H9 (cell line): ENCODE results near the gene ZNF784. TPM values are rescaled to one million over a fixed set of nuclear protein-coding genes. Genes with fewer than 3 reads are reported as not detected.

Source experiments
- DNase-seq: peaks from one replicate; pipeline ENCODE4 v3.0.0-alpha.2; 2017
- H2AFZ ChIP-seq: one replicate; pipeline ENCODE4 v1.6.1; 2013; ENCODE audit warnings: mild to moderate bottlenecking, low read length, control low read depth, moderate library complexity
- H2AK5ac ChIP-seq: 2 replicates; pipeline ENCODE4 v1.6.1; 2013; ENCODE audit warnings: low read length, control low read depth, mixed read lengths; ENCODE audit not compliant: insufficient read length
- H2BK120ac ChIP-seq: one replicate; pipeline ENCODE4 v1.6.1; 2013; ENCODE audit warnings: low read depth, mild to moderate bottlenecking, low read length, control low read depth, inconsistent platforms; ENCODE audit not compliant: poor library complexity, severe bottlenecking
- H2BK12ac ChIP-seq: 2 replicates; pipeline ENCODE4 v1.6.1; 2013; ENCODE audit warnings: low read length, control low read depth, mixed read lengths, low read depth; ENCODE audit not compliant: insufficient read length
- H2BK15ac ChIP-seq: 2 replicates; pipeline ENCODE4 v1.6.1; 2013; ENCODE audit warnings: low read depth, low read length, control low read depth
- H2BK20ac ChIP-seq: one replicate; pipeline ENCODE4 v1.6.1; 2013; ENCODE audit warnings: low read depth, mild to moderate bottlenecking, low read length, control low read depth, inconsistent platforms; ENCODE audit not compliant: poor library complexity, severe bottlenecking
- H2BK5ac ChIP-seq: 2 replicates; pipeline ENCODE4 v1.6.1; 2013; ENCODE audit warnings: low read length, control low read depth, mixed read lengths; ENCODE audit not compliant: insufficient read length
- H3K14ac ChIP-seq: 2 replicates; pipeline ENCODE4 v1.6.1; 2013; ENCODE audit warnings: low read length, control low read depth; ENCODE audit not compliant: insufficient read depth
- H3K18ac ChIP-seq: 2 replicates; pipeline ENCODE4 v1.6.1; 2013; ENCODE audit warnings: low read depth, mild to moderate bottlenecking, mixed read lengths, low read length, control low read depth; ENCODE audit not compliant: insufficient read length
- H3K23ac ChIP-seq: 2 replicates; pipeline ENCODE4 v1.6.1; 2013; ENCODE audit warnings: low read length, control low read depth, mixed read lengths, low read depth; ENCODE audit not compliant: insufficient read length
- H3K23me2 ChIP-seq: 2 replicates; pipeline ENCODE4 v1.6.1; 2013; ENCODE audit warnings: low read depth, mild to moderate bottlenecking, mixed read lengths, low read length, control low read depth; ENCODE audit not compliant: insufficient read length, poor library complexity, severe bottlenecking
- H3K27ac ChIP-seq: 2 replicates; pipeline ENCODE4 v1.5.1; 2013; ENCODE audit warnings: low read length, control low read depth, mixed read lengths, low read depth; ENCODE audit not compliant: insufficient read length
- H3K27me3 ChIP-seq: 2 replicates; pipeline ENCODE4 v1.6.1; 2013; ENCODE audit warnings: low read length, control low read depth, inconsistent platforms; ENCODE audit not compliant: insufficient read depth
- H3K4ac ChIP-seq: 2 replicates; pipeline ENCODE4 v1.6.1; 2013; ENCODE audit warnings: low read depth, mild to moderate bottlenecking, control low read depth, inconsistent platforms, low read length, moderate library complexity
- H3K4me1 ChIP-seq: 2 replicates; pipeline ENCODE4 v1.6.1; 2013; ENCODE audit warnings: low read length, control low read depth, inconsistent platforms; ENCODE audit not compliant: insufficient read depth
- H3K4me2 ChIP-seq: 2 replicates; pipeline ENCODE4 v1.6.1; 2013; ENCODE audit warnings: low read length, control low read depth, mixed read lengths; ENCODE audit not compliant: insufficient read length, insufficient read depth
- H3K56ac ChIP-seq: 2 replicates; pipeline ENCODE4 v1.6.1; 2013; ENCODE audit warnings: low read depth, mild to moderate bottlenecking, mixed read lengths, low read length, control low read depth; ENCODE audit not compliant: insufficient read length
- H3K79me1 ChIP-seq: 2 replicates; pipeline ENCODE4 v1.6.1; 2013; ENCODE audit warnings: low read depth, mild to moderate bottlenecking, moderate library complexity, low read length, control low read depth, inconsistent platforms; ENCODE audit not compliant: insufficient read depth, poor library complexity, severe bottlenecking
- H3K79me2 ChIP-seq: 2 replicates; pipeline ENCODE4 v1.6.1; 2013; ENCODE audit warnings: low read length, control low read depth, inconsistent platforms; ENCODE audit not compliant: insufficient read depth
- H3K9ac ChIP-seq: 2 replicates; pipeline ENCODE4 v1.6.1; 2013; ENCODE audit warnings: low read length, control low read depth, mixed read lengths; ENCODE audit not compliant: insufficient read length; ENCODE audit errors: extremely low read depth
- H3K9me3 ChIP-seq: one replicate; pipeline ENCODE4 v1.6.1; 2013; ENCODE audit warnings: low read depth, low read length, inconsistent platforms; ENCODE audit not compliant: control insufficient read depth
- H3T11ph ChIP-seq: one replicate; pipeline ENCODE4 v1.6.1; 2013; ENCODE audit warnings: mild to moderate bottlenecking, low read length, control low read depth, inconsistent platforms
- H4K20me1 ChIP-seq: one replicate; pipeline ENCODE4 v1.6.1; 2013; ENCODE audit not compliant: control insufficient read depth, insufficient read length, insufficient read depth
- H4K5ac ChIP-seq: 2 replicates; pipeline ENCODE4 v1.6.1; 2013; ENCODE audit warnings: low read depth, mild to moderate bottlenecking, mixed read lengths, low read length, control low read depth; ENCODE audit not compliant: insufficient read length
- H4K8ac ChIP-seq: replicated peaks from 2 replicates; pipeline ENCODE4 v1.6.1; 2013; ENCODE audit warnings: low read length, control low read depth, mixed read lengths, low read depth; ENCODE audit not compliant: insufficient read length
- H4K91ac ChIP-seq: 2 replicates; pipeline ENCODE4 v1.6.1; 2013; ENCODE audit warnings: low read depth, mild to moderate bottlenecking, moderate library complexity, mixed read lengths, low read length, control low read depth; ENCODE audit not compliant: insufficient read length
- H3K27ac Mint-ChIP-seq, 3 experiments: 2 replicates in 2 of 3; 3 replicates in 1 of 3; pipeline ENCODE4 v1.8.0; 2020 to 2021; ENCODE audit warnings: mixed read lengths in 3 of 3, mild to moderate bottlenecking in 1 of 3, moderate library complexity in 1 of 3
- H3K27me3 Mint-ChIP-seq: 2 replicates; pipeline ENCODE4 v1.8.0; 2021; ENCODE audit warnings: low read depth, mild to moderate bottlenecking, moderate library complexity, mixed read lengths
- H3K36me3 Mint-ChIP-seq, 3 experiments: 2 replicates in 2 of 3; 3 replicates in 1 of 3; pipeline ENCODE4 v1.8.0; 2020 to 2021; ENCODE audit warnings: low read depth in 3 of 3, mixed read lengths in 3 of 3; ENCODE audit not compliant: insufficient read depth in 1 of 3
- H3K4me1 Mint-ChIP-seq, 2 experiments: 2 replicates each; pipeline ENCODE4 v1.8.0; 2020; ENCODE audit warnings: mixed read lengths in 2 of 2
- H3K4me3 Mint-ChIP-seq, 2 experiments: 2 replicates in 1 of 2; 3 replicates in 1 of 2; pipeline ENCODE4 v1.8.0; 2020 to 2021; ENCODE audit warnings: mild to moderate bottlenecking in 2 of 2, mixed read lengths in 2 of 2, moderate library complexity in 1 of 2
- H3K9me3 Mint-ChIP-seq, 2 experiments: 2 replicates in 1 of 2; 3 replicates in 1 of 2; pipeline ENCODE4 v1.8.0; 2020; ENCODE audit warnings: mild to moderate bottlenecking in 2 of 2, mixed read lengths in 2 of 2, moderate library complexity in 1 of 2
- WGBS: extraction: QIAGEN DNeasy Blood & Tissue Kit; methylation state at CpG from one replicate; pipeline ENCODE4 v1.1.7; 2013; ENCODE audit warnings: missing lambda C conversion rate, low lambda C conversion rate, mixed read lengths; ENCODE audit not compliant: insufficient read length; ENCODE audit errors: extremely low coverage; 5-methylcytosine and 5-hydroxymethylcytosine counted together
- total RNA-seq: library from RNA; stranded (reverse); gene quantifications from 2 replicates; pipeline ENCODE4 v1.2.1, GENCODE V29; 2021
- TF ChIP-seq, protein P1 (sequence below): fragments of 200-600 bp; sonication (generic); conservative IDR thresholded peaks from 3 replicates; pipeline ENCODE4 v1.8.0; 2021; ENCODE audit warnings: antibody characterized with exemption, mild to moderate bottlenecking

Gene ZNF784
- total RNA-seq, 1 experiment from 2014 or later, result 10.7 TPM

DNA sequence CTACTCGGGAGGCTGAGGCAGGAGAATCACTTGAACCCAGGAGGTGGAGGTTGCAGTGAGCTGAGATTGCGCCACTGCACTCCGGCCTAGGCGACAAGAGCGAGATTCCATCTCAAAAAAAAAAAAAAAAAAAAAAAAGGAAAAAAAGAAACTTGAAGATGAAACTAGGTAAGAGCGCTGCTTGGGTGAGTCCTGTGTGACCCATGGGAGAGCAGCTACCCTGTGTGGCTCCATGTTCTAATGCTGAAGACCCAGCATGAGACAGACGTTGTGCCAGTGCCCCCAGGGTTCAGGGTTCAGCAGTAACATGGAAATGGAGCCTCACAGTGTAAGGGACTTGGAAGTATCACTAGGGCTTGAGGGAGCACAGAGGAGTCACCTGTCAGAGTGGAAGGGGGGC lies 5.9 kb downstream of the ZNF784 start:
- Histone ChIP-seq H3K27me3 (no peaks in the 10 kb centered on the region), H3K23me2 (no peaks in the 10 kb centered on the region), H2AK5ac (no peak overlapping the region), H2BK15ac (no peak overlapping the region), H4K8ac (no peak overlapping the region), H3K18ac (no peak overlapping the region), H2BK20ac (no peak overlapping the region), H3K79me2 (no peaks in the 10 kb centered on the region), H2BK12ac (no peak overlapping the region), H3K23ac (no peak overlapping the region), H2BK120ac (no peak overlapping the region), H3K14ac (no peak overlapping the region), H2BK5ac (no peak overlapping the region), H3K79me1 (no peaks in the 10 kb centered on the region), H3K4me2 (no peak overlapping the region), H3K9me3 (no peaks in the 10 kb centered on the region), H3K4me1 (no peaks in the 10 kb centered on the region), H4K5ac (no peak overlapping the region), H4K20me1 (no peaks in the 10 kb centered on the region), H2AFZ (no peak overlapping the region), H3K56ac (no peak overlapping the region), H3K27ac (no peak overlapping the region), H3K4ac (no peak overlapping the region), H3K9ac (no peak overlapping the region), H3T11ph (no peak overlapping the region), H4K91ac (no peak overlapping the region)
- H3K9me3 Mint-ChIP-seq, result no peaks in the 10 kb centered on the region; a peak in 1 of 5 replicates
- no CpG with 5 or more reads among the region's 7 CpGs for WGBS
- TF ChIP-seq, protein P1, sequence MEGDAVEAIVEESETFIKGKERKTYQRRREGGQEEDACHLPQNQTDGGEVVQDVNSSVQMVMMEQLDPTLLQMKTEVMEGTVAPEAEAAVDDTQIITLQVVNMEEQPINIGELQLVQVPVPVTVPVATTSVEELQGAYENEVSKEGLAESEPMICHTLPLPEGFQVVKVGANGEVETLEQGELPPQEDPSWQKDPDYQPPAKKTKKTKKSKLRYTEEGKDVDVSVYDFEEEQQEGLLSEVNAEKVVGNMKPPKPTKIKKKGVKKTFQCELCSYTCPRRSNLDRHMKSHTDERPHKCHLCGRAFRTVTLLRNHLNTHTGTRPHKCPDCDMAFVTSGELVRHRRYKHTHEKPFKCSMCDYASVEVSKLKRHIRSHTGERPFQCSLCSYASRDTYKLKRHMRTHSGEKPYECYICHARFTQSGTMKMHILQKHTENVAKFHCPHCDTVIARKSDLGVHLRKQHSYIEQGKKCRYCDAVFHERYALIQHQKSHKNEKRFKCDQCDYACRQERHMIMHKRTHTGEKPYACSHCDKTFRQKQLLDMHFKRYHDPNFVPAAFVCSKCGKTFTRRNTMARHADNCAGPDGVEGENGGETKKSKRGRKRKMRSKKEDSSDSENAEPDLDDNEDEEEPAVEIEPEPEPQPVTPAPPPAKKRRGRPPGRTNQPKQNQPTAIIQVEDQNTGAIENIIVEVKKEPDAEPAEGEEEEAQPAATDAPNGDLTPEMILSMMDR, result no peak
- H3K36me3 Mint-ChIP-seq, result peaks cover 22 to 49% (median 43%) of the 10 kb centered on the region in 3 experiments
- peaks cover 2 to 3% of the 10 kb centered on the region in 2 experiments; a peak in 3 of 4 replicates for H3K4me1 Mint-ChIP-seq
- DNase-seq, result no peak
- no peak overlapping the region for H3K27ac Mint-ChIP-seq
- peaks cover 2% of the 10 kb centered on the region for H3K27me3 Mint-ChIP-seq
- H3K4me3 Mint-ChIP-seq, result peak overlapping the region in 1 of 2 experiments; percentile 23; a peak in 1 of 5 replicates
